OCI-LY7 (cell line): ENCODE data around the gene ANO1. TPM values are rescaled to one million over a fixed set of nuclear protein-coding genes. Genes with fewer than 3 reads are reported as not detected.

Source experiments
- BruUV-seq: library from RNA; stranded (reverse); fragments of 400-500 nt; replicated peaks from 2 replicates; lab custom pipeline; 2021; lab: Mats Ljungman, UMichigan
- CTCF ChIA-PET: fragments of 300-600 bp; sonication (Branson Sonifier 250); formaldehyde crosslinking; loops from one replicate; lab custom pipeline; 2022; ENCODE audit warnings: antibody characterized with exemption; ENCODE audit not compliant: unreplicated experiment; lab: Charles Lee
- POLR2A ChIA-PET: fragments of 300-600 bp; sonication (Branson Sonifier 250); formaldehyde crosslinking; loops from one replicate; lab custom pipeline; 2022; ENCODE audit warnings: antibody characterized with exemption; lab: Charles Lee
- DNase-seq: peaks from one replicate; pipeline ENCODE4 v3.0.0-alpha.2; 2015; ENCODE audit warnings: low spot score
- H2AFZ ChIP-seq: fragments of 200-600 bp; sonication (generic), shearing (Covaris generic); 2 replicates; pipeline ENCODE4 v1.6.1; 2014; ENCODE audit warnings: mild to moderate bottlenecking, antibody characterized with exemption, low read length, moderate library complexity
- H3K27ac ChIP-seq: fragments of 200-600 bp; sonication (generic); 2 replicates; pipeline ENCODE4 v1.5.1; 2014; ENCODE audit warnings: mixed run types, low read depth, mild to moderate bottlenecking, moderate library complexity, low read length, inconsistent platforms; ENCODE audit not compliant: poor library complexity, severe bottlenecking
- H3K36me3 ChIP-seq: fragments of 200-600 bp; sonication (generic); 2 replicates; pipeline ENCODE4 v1.6.1; 2014; ENCODE audit warnings: mild to moderate bottlenecking, antibody characterized with exemption, low read length, moderate library complexity, mixed read lengths; ENCODE audit not compliant: insufficient read depth
- H3K4me1 ChIP-seq: fragments of 200-600 bp; sonication (generic); 2 replicates; pipeline ENCODE4 v1.5.1; 2014; ENCODE audit warnings: mild to moderate bottlenecking, low read length; ENCODE audit not compliant: insufficient read depth, poor library complexity, severe bottlenecking
- H3K4me2 ChIP-seq: fragments of 200-600 bp; sonication (generic); 2 replicates; pipeline ENCODE4 v1.6.1; 2014; ENCODE audit warnings: mild to moderate bottlenecking, low read length
- H3K4me3 ChIP-seq: fragments of 200-600 bp; sonication (generic); 2 replicates; pipeline ENCODE4 v1.5.1; 2014; ENCODE audit warnings: mild to moderate bottlenecking, low read depth, low read length; ENCODE audit not compliant: poor library complexity, severe bottlenecking
- H3K79me2 ChIP-seq: fragments of 200-600 bp; sonication (generic); 2 replicates; pipeline ENCODE4 v1.6.1; 2016; ENCODE audit warnings: low read depth, mild to moderate bottlenecking, low read length, moderate library complexity, mixed read lengths; ENCODE audit not compliant: insufficient read depth
- H3K9me2 ChIP-seq: fragments of 200-600 bp; sonication (generic); 2 replicates; pipeline ENCODE4 v1.6.1; 2016; ENCODE audit warnings: mild to moderate bottlenecking, low read length, mixed read lengths; ENCODE audit not compliant: insufficient read depth
- H3K9me3 ChIP-seq: fragments of 200-600 bp; sonication (generic); 2 replicates; pipeline ENCODE4 v1.6.1; 2014; ENCODE audit warnings: mild to moderate bottlenecking, mixed run types, low read length, mixed read lengths
- H4K20me1 ChIP-seq: fragments of 200-600 bp; sonication (generic); 2 replicates; pipeline ENCODE4 v1.6.1; 2014; ENCODE audit warnings: mild to moderate bottlenecking, antibody characterized with exemption, low read length, moderate library complexity, mixed read lengths; ENCODE audit not compliant: insufficient read depth
- EZH2phosphoT487 ChIP-seq: fragments of 200-600 bp; sonication (generic); IDR thresholded peaks from 2 replicates; pipeline ENCODE4 v1.6.1; 2018; ENCODE audit warnings: low read depth, borderline replicate concordance, mild to moderate bottlenecking, mixed run types, antibody characterized with exemption, low read length, moderate library complexity, mixed read lengths
- intact Hi-C: fragments of 100-400 bp; cut with micrococcal nuclease; formaldehyde crosslinking; loops from one replicate; pipeline ENCODE4 v1.10.0; 2022; ENCODE audit not compliant: unreplicated experiment
- total RNA-seq, 2 experiments: library from RNA; depleted of rRNA in 1 of 2; stranded (reverse); fragments of >200 nt in 1 of 2; shearing (Covaris generic) in 1 of 2; gene quantifications; 2 replicates each; pipeline ENCODE4 v1.2.3, GENCODE V29; 2014 to 2022
- TF ChIP-seq, protein P1 (sequence below): fragments of 200-600 bp; sonication (generic); conservative IDR thresholded peaks from 2 replicates; pipeline ENCODE4 v1.5.1; 2014; ENCODE audit warnings: mild to moderate bottlenecking, antibody characterized with exemption, low read length, moderate library complexity, mixed read lengths

Gene ANO1
- total RNA-seq, 2 experiments from 2014 or later: not detected

DNA sequence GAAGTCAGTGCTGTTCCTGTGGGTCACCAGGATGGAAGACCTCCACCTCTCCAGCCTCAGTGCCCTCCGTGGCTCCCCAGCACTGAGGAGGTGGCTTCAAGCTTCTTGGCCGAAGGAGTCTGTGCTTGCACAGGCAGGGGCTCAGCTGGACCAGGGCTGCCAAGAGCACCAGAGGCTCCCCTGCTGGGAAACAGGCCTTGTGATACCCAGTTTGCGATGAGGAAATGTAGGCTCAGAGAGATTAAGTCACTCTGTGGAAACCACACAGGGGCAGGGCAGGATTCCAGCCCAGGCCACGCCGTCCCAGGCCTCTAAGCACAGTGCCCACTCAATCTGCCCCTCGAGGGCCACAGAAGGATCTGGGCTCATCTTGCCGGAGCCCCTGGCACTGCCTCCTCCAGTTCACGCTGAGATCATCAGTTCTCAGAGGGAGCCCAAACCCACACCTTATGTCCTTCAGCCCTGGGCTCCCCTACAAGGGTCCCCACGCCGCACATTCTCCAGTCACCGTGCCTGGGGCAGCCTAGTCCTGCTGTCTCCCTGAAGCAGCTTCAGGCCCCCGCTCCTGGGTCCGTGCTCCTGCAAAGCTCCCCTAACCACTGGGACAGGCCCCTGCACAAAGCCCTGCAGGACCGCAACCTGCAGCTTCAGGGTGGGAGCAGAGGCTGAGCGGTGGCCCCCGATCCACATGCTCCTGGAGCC lies 21.6 kb downstream of the ANO1 start:
- Histone ChIP-seq H3K27ac (no peak overlapping the region), H3K9me3 (no peaks in the 10 kb centered on the region), H3K36me3 (no peaks in the 10 kb centered on the region), H3K4me3 (no peak overlapping the region), H3K4me1 (no peaks in the 10 kb centered on the region), H3K9me2 (no peaks in the 10 kb centered on the region), H4K20me1 (no peaks in the 10 kb centered on the region), H3K79me2 (no peaks in the 10 kb centered on the region), H2AFZ (no peak overlapping the region), H3K4me2 (no peak overlapping the region)
- CTCF ChIA-PET: no interaction called here
- intact Hi-C loops: no loop called here
- DNase-seq: no peak
- TF ChIP-seq EZH2phosphoT487: no peak
- TF ChIP-seq, protein P1, sequence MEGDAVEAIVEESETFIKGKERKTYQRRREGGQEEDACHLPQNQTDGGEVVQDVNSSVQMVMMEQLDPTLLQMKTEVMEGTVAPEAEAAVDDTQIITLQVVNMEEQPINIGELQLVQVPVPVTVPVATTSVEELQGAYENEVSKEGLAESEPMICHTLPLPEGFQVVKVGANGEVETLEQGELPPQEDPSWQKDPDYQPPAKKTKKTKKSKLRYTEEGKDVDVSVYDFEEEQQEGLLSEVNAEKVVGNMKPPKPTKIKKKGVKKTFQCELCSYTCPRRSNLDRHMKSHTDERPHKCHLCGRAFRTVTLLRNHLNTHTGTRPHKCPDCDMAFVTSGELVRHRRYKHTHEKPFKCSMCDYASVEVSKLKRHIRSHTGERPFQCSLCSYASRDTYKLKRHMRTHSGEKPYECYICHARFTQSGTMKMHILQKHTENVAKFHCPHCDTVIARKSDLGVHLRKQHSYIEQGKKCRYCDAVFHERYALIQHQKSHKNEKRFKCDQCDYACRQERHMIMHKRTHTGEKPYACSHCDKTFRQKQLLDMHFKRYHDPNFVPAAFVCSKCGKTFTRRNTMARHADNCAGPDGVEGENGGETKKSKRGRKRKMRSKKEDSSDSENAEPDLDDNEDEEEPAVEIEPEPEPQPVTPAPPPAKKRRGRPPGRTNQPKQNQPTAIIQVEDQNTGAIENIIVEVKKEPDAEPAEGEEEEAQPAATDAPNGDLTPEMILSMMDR: no peak
- POLR2A ChIA-PET: no interaction called here
- no TSS peak for BruUV-seq

DNA sequence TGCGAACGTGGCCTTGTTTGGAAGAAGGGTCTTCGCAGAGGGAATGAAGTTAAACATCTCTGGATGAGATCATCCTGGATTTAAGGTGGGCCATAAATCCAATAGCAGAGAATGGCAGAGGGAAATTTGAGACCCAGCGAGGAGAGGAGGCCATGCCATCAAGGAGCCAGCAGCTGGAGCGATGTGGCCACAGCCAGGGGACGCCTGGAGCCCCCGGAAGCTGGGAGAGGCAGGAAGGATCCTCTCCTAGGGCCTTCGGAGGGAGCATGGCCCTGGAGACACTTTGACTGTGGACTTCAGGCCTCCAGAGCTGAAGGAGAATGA lies 22.1 kb downstream of the ANO1 start:
- Histone ChIP-seq H3K4me2 (no peak overlapping the region), H4K20me1 (no peaks in the 10 kb centered on the region), H3K9me3 (no peaks in the 10 kb centered on the region), H3K4me3 (no peak overlapping the region), H3K9me2 (no peaks in the 10 kb centered on the region), H3K79me2 (no peaks in the 10 kb centered on the region), H3K27ac (no peak overlapping the region), H2AFZ (no peak overlapping the region), H3K4me1 (no peaks in the 10 kb centered on the region), H3K36me3 (no peaks in the 10 kb centered on the region)
- ChIA-PET CTCF (no interaction called here), POLR2A (no interaction called here)
- no TSS peak for BruUV-seq
- TF ChIP-seq, protein P1: no peak
- DNase-seq: no peak
- intact Hi-C loops: no loop called here

GRCh38 chr11:70100791-70101190 lies 22.7 kb downstream of the ANO1 start:
- H2AFZ ChIP-seq: no peak overlapping the region
- no peak overlapping the region for H3K27ac ChIP-seq
- intact Hi-C loops: no loop called here
- DNase-seq: no peak
- H3K4me1 ChIP-seq: no peaks in the 10 kb centered on the region
- H3K9me2 ChIP-seq: no peaks in the 10 kb centered on the region
- H3K4me3 ChIP-seq: no peak overlapping the region
- H3K9me3 ChIP-seq: no peaks in the 10 kb centered on the region
- CTCF ChIA-PET: no interaction called here
- no peak for TF ChIP-seq EZH2phosphoT487
- TF ChIP-seq, protein P1: no peak
- H4K20me1 ChIP-seq: no peaks in the 10 kb centered on the region
- POLR2A ChIA-PET: no interaction called here
- BruUV-seq: no TSS peak
- no peak overlapping the region for H3K4me2 ChIP-seq
- no peaks in the 10 kb centered on the region for H3K79me2 ChIP-seq
- H3K36me3 ChIP-seq: no peaks in the 10 kb centered on the region
